Mesenteric fat pad (tissue), 1 donor: ENCODE data around the gene CLIC3. TPM values are rescaled to one million over a fixed set of nuclear protein-coding genes. Genes with fewer than 3 reads are reported as not detected.

Experiments used
- DNase-seq: peaks from one replicate; pipeline ENCODE4 v3.0.0-alpha.2; 2020; ENCODE audit warnings: low spot score
- total RNA-seq: library from RNA; stranded (reverse); fragmentation: NEBNext Ultra II Directional; extraction: Animal tissue kit (Norgen Biotek cat#: 25700); gene quantifications from one replicate; pipeline ENCODE4 v1.2.1, GENCODE V29; 2021
- donor health status: DM: yes; HTN: yes; CAD: no.

The CLIC3 gene
- total RNA-seq, 1 donor from 2014 or later, result 1.6 TPM

GRCh38 chr9:136954270-136955083 is 41.9 kb downstream of the CLIC3 start:
- DNase-seq, result no peak

- no peak for DNase-seq
These were observed 42.5 kb downstream of the CLIC3 start for GRCh38 chr9:136953771-136954269.

- DNase-seq, result no peak
These were observed 43.2 kb downstream of the CLIC3 start for GRCh38 chr9:136952876-136953770.

- DNase-seq, result no peak
These were observed 44.0 kb downstream of the CLIC3 start for GRCh38 chr9:136952321-136952850.

- no peak for DNase-seq
These were observed 44.6 kb downstream of the CLIC3 start, which contains the start of gene LCN12 for GRCh38 chr9:136951541-136952320. Gene LCN12 (plus strand): TSS chr9:136952273. CDS start chr9:136952328, 55 bp downstream.

GRCh38 chr9:136950656-136951276 is 45.6 kb downstream of the CLIC3 start:
- no peak for DNase-seq

- peak; percentile 98 for DNase-seq
These were observed 46.3 kb downstream of the CLIC3 start for GRCh38 chr9:136949817-136950655.

GRCh38 chr9:136949239-136949816 is 47.0 kb downstream of the CLIC3 start:
- no peak for DNase-seq

- no peak for DNase-seq
These were observed 48.3 kb downstream of the CLIC3 start for GRCh38 chr9:136947955-136948510.

- no peak for DNase-seq
These were observed 49.1 kb downstream of the CLIC3 start for GRCh38 chr9:136947028-136947891.

GRCh38 chr9:136946228-136947027 is 49.9 kb downstream of the CLIC3 start:
- DNase-seq, result no peak

GRCh38 chr9:136945333-136946227 is 50.8 kb downstream of the CLIC3 start:
- no peak for DNase-seq
